Epithelial cell of esophagus (primary cell): ENCODE data around the gene ZNF774.

Experiments used
- DNase-seq: peaks from one replicate; pipeline ENCODE4 v3.0.0; 2010; ENCODE audit warnings: low read depth
- H3K4me3 ChIP-seq: 2 replicates; pipeline ENCODE4 v1.5.1; 2011; ENCODE audit warnings: mild to moderate bottlenecking, low read length, control low read depth
- TF ChIP-seq, protein P1 (sequence below): IDR thresholded peaks from 2 replicates; pipeline ENCODE4 v1.5.1; 2011; ENCODE audit warnings: low read depth, mild to moderate bottlenecking, low read length, control low read depth, inconsistent platforms; ENCODE audit not compliant: insufficient read depth; ENCODE audit errors: missing control alignments

The ZNF774 gene

GRCh38 chr15:90316139-90316538 lies 35.9 kb upstream of the ZNF774 start:
- TF ChIP-seq, protein P1, sequence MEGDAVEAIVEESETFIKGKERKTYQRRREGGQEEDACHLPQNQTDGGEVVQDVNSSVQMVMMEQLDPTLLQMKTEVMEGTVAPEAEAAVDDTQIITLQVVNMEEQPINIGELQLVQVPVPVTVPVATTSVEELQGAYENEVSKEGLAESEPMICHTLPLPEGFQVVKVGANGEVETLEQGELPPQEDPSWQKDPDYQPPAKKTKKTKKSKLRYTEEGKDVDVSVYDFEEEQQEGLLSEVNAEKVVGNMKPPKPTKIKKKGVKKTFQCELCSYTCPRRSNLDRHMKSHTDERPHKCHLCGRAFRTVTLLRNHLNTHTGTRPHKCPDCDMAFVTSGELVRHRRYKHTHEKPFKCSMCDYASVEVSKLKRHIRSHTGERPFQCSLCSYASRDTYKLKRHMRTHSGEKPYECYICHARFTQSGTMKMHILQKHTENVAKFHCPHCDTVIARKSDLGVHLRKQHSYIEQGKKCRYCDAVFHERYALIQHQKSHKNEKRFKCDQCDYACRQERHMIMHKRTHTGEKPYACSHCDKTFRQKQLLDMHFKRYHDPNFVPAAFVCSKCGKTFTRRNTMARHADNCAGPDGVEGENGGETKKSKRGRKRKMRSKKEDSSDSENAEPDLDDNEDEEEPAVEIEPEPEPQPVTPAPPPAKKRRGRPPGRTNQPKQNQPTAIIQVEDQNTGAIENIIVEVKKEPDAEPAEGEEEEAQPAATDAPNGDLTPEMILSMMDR: no peak
- H3K4me3 ChIP-seq: no peak overlapping the region
- DNase-seq: peak; percentile 51

DNA sequence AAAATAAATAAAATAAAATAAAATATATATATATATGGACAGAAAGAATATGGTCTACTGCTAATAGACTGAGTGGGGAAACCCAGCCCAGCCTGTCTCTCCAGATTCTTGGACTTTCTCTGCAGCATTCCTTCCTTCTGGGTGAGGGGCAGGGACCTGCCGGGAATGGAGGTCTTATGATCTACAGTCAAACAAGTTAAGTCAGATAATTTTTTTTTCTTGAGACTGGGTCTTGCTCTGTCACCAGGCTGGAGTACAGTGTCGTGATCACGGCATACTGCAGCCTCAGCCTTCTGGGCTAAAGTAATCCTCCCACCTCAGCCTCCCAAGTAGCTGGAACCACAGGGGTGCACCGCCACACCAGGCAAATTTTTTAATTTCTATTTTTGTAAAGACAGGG lies 33.5 kb upstream of the ZNF774 start:
- no peak for DNase-seq
- H3K4me3 ChIP-seq: no peak overlapping the region
- TF ChIP-seq, protein P1: no peak

GRCh38 chr15:90320062-90320884 lies 31.8 kb upstream of the ZNF774 start:
- DNase-seq: peak; percentile 87
- no peak overlapping the region for H3K4me3 ChIP-seq
- TF ChIP-seq, protein P1: peak; percentile 100

DNA sequence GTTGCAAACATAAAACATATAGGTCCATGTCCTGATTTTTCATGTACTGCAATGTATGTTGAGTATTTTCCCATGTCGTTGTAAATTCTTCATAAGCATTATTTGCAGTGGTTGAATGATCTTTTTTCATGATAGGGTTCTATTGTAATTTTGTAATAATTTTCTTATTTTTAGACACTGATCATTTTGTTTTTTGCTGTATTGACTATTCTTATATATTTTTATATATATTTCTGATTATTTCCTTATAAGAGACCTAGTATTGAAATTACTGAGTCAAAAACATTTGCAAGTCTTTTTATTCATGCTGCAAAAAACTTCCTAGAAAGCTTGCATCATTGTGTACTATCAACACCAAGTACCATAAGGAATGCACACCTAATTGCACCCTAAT lies 31.2 kb upstream of the ZNF774 start:
- H3K4me3 ChIP-seq: no peak overlapping the region
- TF ChIP-seq, protein P1: no peak
- DNase-seq: no peak

GRCh38 chr15:90322538-90322937 lies 29.5 kb upstream of the ZNF774 start:
- TF ChIP-seq, protein P1: no peak
- no peak overlapping the region for H3K4me3 ChIP-seq
- no peak for DNase-seq

DNA sequence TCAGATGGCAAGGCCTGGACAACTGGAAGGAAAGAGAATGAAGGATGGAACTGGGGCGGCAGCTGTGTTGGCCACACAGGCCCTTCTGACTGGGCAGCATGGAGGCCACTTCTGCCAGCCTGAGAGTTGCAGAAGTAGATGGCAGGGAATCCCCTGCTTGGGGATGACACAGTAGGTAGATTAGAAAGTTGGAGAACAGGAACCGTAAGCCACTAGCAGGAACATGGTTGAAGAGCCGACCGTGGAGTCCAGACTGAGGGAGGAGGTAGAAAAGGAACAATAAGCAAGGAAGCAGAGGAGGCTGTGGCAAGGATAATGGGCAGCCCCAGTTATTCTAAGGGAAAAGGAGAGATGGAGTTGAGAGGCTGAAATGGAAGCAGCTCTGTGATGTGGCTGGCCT lies 26.4 kb upstream of the ZNF774 start:
- peak; percentile 25 for DNase-seq
- no peak overlapping the region for H3K4me3 ChIP-seq
- TF ChIP-seq, protein P1: no peak

GRCh38 chr15:90326441-90326840 lies 25.6 kb upstream of the ZNF774 start:
- H3K4me3 ChIP-seq: no peak overlapping the region
- no peak for DNase-seq
- TF ChIP-seq, protein P1: no peak
